AG04450 (cell line): Measurements from ENCODE around the gene TSC1. TPM values are rescaled to one million over a fixed set of nuclear protein-coding genes. Genes with fewer than 3 reads are reported as not detected.

Experiments
- CTCF ChIA-PET: fragments of 300-600, 350-600 bp; formaldehyde crosslinking; extraction: SDS; loops from one replicate; lab custom pipeline; 2022; ENCODE audit warnings: antibody characterized with exemption, inconsistent platforms; lab: Charles Lee
- POLR2A ChIA-PET: fragments of 350-600 bp; formaldehyde crosslinking; extraction: SDS; loops from one replicate; lab custom pipeline; 2021; ENCODE audit warnings: antibody characterized with exemption, inconsistent platforms; lab: Yijun Ruan, JAX
- DNase-seq: peaks from one replicate; pipeline ENCODE4 v3.0.0-alpha.2; 2011; ENCODE audit warnings: low read depth, low spot score
- H3K27ac ChIP-seq: one replicate; pipeline ENCODE4 v1.5.1; 2012; ENCODE audit warnings: low read depth, low read length, control low read depth
- H3K27me3 ChIP-seq: one replicate; pipeline ENCODE4 v1.6.0; 2012; ENCODE audit warnings: low read length; ENCODE audit not compliant: control insufficient read depth, insufficient read depth
- H3K4me3 ChIP-seq: 2 replicates; pipeline ENCODE4 v1.5.1; 2011; ENCODE audit warnings: mild to moderate bottlenecking, low read depth, low read length, control low read depth
- H3K9me3 ChIP-seq: 2 replicates; pipeline ENCODE4 v1.5.1; 2012; ENCODE audit warnings: low read length; ENCODE audit not compliant: control insufficient read depth, insufficient read depth
- polyA plus RNA-seq: library from polyadenylated mRNA; depleted of rRNA; stranded (reverse); fragments of >200 nt; gene quantifications from 2 replicates; pipeline ENCODE4 v1.2.3, GENCODE V29; 2011
- TF ChIP-seq, protein P1 (sequence below): IDR thresholded peaks from 2 replicates; pipeline ENCODE4 v1.5.1; 2011; ENCODE audit warnings: low read depth, low read length, control low read depth, inconsistent platforms

Gene TSC1
- polyA plus RNA-seq, 1 experiment, result 87.1 TPM

DNA sequence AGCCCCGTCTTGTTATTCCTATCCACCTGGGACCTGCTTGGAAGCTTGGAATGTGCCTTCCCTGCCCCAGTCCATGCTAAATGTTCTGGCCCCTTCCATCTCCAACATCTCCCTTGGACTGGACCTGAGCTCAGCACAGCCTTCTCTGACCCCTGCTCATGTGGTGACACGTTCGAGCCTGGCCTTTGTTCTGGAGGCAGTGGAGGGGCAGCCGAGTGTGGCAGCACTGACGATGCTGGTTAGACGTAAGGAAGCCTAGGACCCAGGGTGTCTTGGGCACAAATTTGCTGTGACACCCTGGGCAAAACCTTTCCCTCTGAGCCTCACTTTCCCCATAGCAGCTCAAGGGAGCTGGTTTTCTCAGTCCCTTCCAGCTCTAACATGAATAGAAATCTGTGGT lies 61.8 kb downstream of the TSC1 start:
- H3K9me3 ChIP-seq, result no peaks in the 10 kb centered on the region; the same call in 1 of the 2 replicates
- H3K4me3 ChIP-seq, result no peak overlapping the region
- TF ChIP-seq, protein P1, sequence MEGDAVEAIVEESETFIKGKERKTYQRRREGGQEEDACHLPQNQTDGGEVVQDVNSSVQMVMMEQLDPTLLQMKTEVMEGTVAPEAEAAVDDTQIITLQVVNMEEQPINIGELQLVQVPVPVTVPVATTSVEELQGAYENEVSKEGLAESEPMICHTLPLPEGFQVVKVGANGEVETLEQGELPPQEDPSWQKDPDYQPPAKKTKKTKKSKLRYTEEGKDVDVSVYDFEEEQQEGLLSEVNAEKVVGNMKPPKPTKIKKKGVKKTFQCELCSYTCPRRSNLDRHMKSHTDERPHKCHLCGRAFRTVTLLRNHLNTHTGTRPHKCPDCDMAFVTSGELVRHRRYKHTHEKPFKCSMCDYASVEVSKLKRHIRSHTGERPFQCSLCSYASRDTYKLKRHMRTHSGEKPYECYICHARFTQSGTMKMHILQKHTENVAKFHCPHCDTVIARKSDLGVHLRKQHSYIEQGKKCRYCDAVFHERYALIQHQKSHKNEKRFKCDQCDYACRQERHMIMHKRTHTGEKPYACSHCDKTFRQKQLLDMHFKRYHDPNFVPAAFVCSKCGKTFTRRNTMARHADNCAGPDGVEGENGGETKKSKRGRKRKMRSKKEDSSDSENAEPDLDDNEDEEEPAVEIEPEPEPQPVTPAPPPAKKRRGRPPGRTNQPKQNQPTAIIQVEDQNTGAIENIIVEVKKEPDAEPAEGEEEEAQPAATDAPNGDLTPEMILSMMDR, result no peak
- ChIA-PET POLR2A (no interaction called here), CTCF (interaction anchor here (1.1 kb wide), 1 partner anchor 10 kb away, joined by 3 read pairs; no protein-coding TSS in a partner anchor)
- no peaks in the 10 kb centered on the region for H3K27me3 ChIP-seq
- H3K27ac ChIP-seq, result no peak overlapping the region
- no peak for DNase-seq

GRCh38 chr9:132881826-132882225 lies 62.6 kb downstream of the TSC1 start:
- Histone ChIP-seq H3K4me3 (no peak overlapping the region), H3K27ac (no peak overlapping the region), H3K9me3 (no peaks in the 10 kb centered on the region; the same call in 1 of the 2 replicates), H3K27me3 (no peaks in the 10 kb centered on the region)
- POLR2A ChIA-PET, result interaction anchor here (0.7 kb wide), 1 partner anchor 14 kb away, joined by 3 read pairs; no protein-coding TSS in a partner anchor
- TF ChIP-seq, protein P1, result no peak
- DNase-seq, result no peak
- CTCF ChIA-PET, result no interaction called here

DNA sequence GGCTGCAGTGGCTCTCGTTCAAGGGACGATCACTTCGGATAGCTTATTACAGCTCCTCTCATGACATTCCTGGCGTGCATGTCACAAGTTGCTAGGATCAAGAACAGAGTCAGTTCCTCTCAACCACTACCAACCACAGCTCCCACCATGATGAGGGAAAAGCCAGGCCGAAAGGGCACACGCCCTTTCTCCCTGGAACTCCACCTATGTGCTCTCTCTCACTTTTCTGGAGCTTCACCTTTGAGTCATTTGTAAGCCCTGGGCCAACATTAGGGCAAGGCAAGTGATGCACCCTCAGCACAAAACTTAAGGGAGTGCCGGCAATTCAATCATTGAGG lies 64.1 kb downstream of the TSC1 start:
- ChIA-PET POLR2A (no interaction called here), CTCF (interaction anchor here (0.7 kb wide), 2 partner anchors 21 to 23 kb away, joined by 3 to 5 read pairs; no protein-coding TSS in a partner anchor)
- DNase-seq, result no peak
- H3K27ac ChIP-seq, result no peak overlapping the region
- no peaks in the 10 kb centered on the region; the same call in 1 of the 2 replicates for H3K9me3 ChIP-seq
- H3K4me3 ChIP-seq, result no peak overlapping the region
- H3K27me3 ChIP-seq, result no peaks in the 10 kb centered on the region
- TF ChIP-seq, protein P1, result no peak

GRCh38 chr9:132879457-132880323 lies 64.7 kb downstream of the TSC1 start:
- H3K27me3 ChIP-seq, result no peaks in the 10 kb centered on the region
- CTCF ChIA-PET, result interaction anchor here (0.7 to 3.0 kb wide), 4 partner anchors 21 to 24 kb away, joined by 3 to 11 read pairs (median 4); no protein-coding TSS in a partner anchor
- peak overlapping the region; percentile 90 for H3K4me3 ChIP-seq
- H3K27ac ChIP-seq, result peak overlapping the region; percentile 11
- TF ChIP-seq, protein P1, result no peak
- no peaks in the 10 kb centered on the region; the same call in 1 of the 2 replicates for H3K9me3 ChIP-seq
- POLR2A ChIA-PET, result interaction anchor here (1.0 kb wide), 1 partner anchor 210 kb away, joined by 3 read pairs; the partner anchor contains the start of gene DDX31
- no peak for DNase-seq
